Left kidney (tissue), 1 donor: ENCODE data around the gene CCDC63. TPM values are rescaled to one million over a fixed set of nuclear protein-coding genes. Genes with fewer than 3 reads are reported as not detected.

Experiments
- polyA plus RNA-seq: library from polyadenylated mRNA; unstranded; fragments of 120-200 nt; gene quantifications from one replicate; pipeline ENCODE4 v1.2.1, GENCODE V29; 2013; ENCODE audit not compliant: insufficient read length

CCDC63 gene
- polyA plus RNA-seq, 1 donor: not detected

Other genes starting within 250 kb of the CCDC63 start
- 123 TPM for gene TCTN1, start 232.9 kb upstream of the CCDC63 start, polyA plus RNA-seq
- gene HVCN1, start 157.9 kb upstream of the CCDC63 start, polyA plus RNA-seq: 10.7 TPM
- gene PPP1CC, start 104.1 kb upstream of the CCDC63 start, polyA plus RNA-seq: 211 TPM
- not detected for gene MYL2, start 73.6 kb downstream of the CCDC63 start, polyA plus RNA-seq
- gene CUX2, start 187.2 kb downstream of the CCDC63 start, polyA plus RNA-seq: 9.2 TPM